Right lung (tissue), 5 donors: ENCODE measurements around the gene PILRA. TPM values are rescaled to one million over a fixed set of nuclear protein-coding genes. Genes with fewer than 3 reads are reported as not detected.
A peak's percentile ranks its signal among the peaks of the same experiment; 100 is the strongest.

Experiments used
- DNase-seq, 2 donors: peaks; one replicate each; pipeline ENCODE4 v3.0.0-alpha.2; 2013
- polyA plus RNA-seq, 5 donors: library from polyadenylated mRNA; unstranded; fragments of 120-200 nt; gene quantifications; one replicate each; pipeline versions ENCODE4 v1.2.1 to v1.2.3, GENCODE V29; 2013; ENCODE audit warnings: inconsistent platforms in 1 of 5, low replicate concordance in 1 of 5; ENCODE audit not compliant: insufficient read length in 5 of 5, insufficient read depth in 1 of 5

Gene PILRA
- polyA plus RNA-seq, 5 donors: 3.2 to 6.3 (median 6.1) TPM

- peak in 1 of 2 donors; percentile 32 for DNase-seq
These were observed 34.2 kb downstream of the PILRA start for GRCh38 chr7:100407285-100408180.

- DNase-seq: no peak
These were observed 37.8 kb downstream of the PILRA start for GRCh38 chr7:100411101-100411500.

- DNase-seq: no peak
These were observed 40.1 kb downstream of the PILRA start for GRCh38 chr7:100413346-100413745.

GRCh38 chr7:100413889-100414288 is 40.6 kb downstream of the PILRA start:
- DNase-seq: no peak

GRCh38 chr7:100415448-100415847 is 42.2 kb downstream of the PILRA start:
- DNase-seq: no peak

- no peak for DNase-seq
These were observed 45.8 kb downstream of the PILRA start for GRCh38 chr7:100418930-100419659.

GRCh38 chr7:100419660-100420226 is 46.5 kb downstream of the PILRA start:
- no peak for DNase-seq

GRCh38 chr7:100423315-100423714 is 50.0 kb downstream of the PILRA start:
- no peak for DNase-seq

GRCh38 chr7:100425347-100425746 is 52.1 kb downstream of the PILRA start:
- no peak for DNase-seq

GRCh38 chr7:100426516-100426915 is 53.2 kb downstream of the PILRA start:
- DNase-seq: no peak

GRCh38 chr7:100427762-100428198 is 54.5 kb downstream of the PILRA start:
- no peak for DNase-seq

GRCh38 chr7:100428199-100428966 is 55.1 kb downstream of the PILRA start, which contains the start of gene ZCWPW1:
Gene ZCWPW1, minus strand, starts transcription at chr7:100428703. Its CDS starts 8,054 bp downstream, at chr7:100420649.
- peak; percentile 96 to 97 for DNase-seq

- peak; percentile 100 for DNase-seq
These were observed 55.8 kb downstream of the PILRA start for GRCh38 chr7:100428967-100429636.

GRCh38 chr7:100429637-100430492 is 56.6 kb downstream of the PILRA start, which contains the start of gene MEPCE:
Gene MEPCE, plus strand, starts transcription at chr7:100429831. Its CDS starts 188 bp downstream, at chr7:100430019.
- peak; percentile 98 for DNase-seq

GRCh38 chr7:100430493-100431285 is 57.4 kb downstream of the PILRA start:
- no peak for DNase-seq

GRCh38 chr7:100431286-100431735 is 58.0 kb downstream of the PILRA start:
- no peak for DNase-seq

GRCh38 chr7:100432053-100432452 is 58.8 kb downstream of the PILRA start:
- DNase-seq: no peak

GRCh38 chr7:100432621-100433275 is 59.5 kb downstream of the PILRA start:
- DNase-seq: no peak
